GM18505 (cell line): Measurements from ENCODE around the gene KMT2D.

Experiments used
- ATAC-seq: cut with Tn5 transposase; IDR thresholded peaks from one replicate; pipeline ENCODE4 v1.9.1; 2021; ENCODE audit not compliant: unreplicated experiment
- POLR2A ChIP-seq: IDR thresholded peaks from 4 replicates; pipeline ENCODE4 v1.6.1; 2011; ENCODE audit warnings: borderline replicate concordance; ENCODE audit not compliant: insufficient read depth, insufficient read length; ENCODE audit errors: extremely low read depth

Gene KMT2D

DNA sequence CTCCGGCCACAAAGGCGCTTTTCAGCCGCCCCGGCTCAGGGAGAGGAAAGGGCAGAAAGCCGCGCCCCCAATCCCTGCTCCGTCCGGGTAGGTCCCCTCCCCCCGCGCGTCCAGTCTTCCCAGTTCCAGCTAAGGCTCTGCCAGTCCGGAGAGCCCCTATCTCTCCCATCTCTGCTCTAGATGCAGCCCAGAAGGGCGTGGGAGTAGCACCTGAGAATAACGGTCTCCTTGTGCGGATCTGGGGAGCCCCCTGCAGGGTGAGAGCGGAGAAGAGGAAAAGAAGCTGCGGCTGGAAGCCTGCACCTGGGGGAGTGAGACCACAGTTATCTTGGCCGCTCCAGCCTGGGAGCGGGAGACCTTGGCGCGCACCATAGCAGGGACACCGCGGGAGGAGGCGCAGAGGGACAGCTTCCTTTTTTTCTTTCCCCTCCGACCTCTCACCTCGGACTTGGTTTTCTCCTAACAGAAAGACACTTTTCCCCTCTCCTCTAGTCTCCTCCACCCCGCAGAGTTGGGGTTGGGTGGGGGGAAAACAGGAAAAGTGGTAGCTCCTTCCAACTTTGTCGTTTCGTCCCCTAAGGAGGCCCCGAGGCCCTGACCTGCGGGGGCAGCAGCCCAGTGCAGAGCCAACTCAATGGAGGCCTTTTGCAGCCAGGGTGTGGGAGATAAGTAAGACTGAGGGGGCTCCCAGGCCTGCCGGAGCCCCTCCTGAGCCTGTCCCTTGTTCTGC is 31.7 kb upstream of the KMT2D start:
- no peak for TF ChIP-seq POLR2A
- no peak for ATAC-seq

DNA sequence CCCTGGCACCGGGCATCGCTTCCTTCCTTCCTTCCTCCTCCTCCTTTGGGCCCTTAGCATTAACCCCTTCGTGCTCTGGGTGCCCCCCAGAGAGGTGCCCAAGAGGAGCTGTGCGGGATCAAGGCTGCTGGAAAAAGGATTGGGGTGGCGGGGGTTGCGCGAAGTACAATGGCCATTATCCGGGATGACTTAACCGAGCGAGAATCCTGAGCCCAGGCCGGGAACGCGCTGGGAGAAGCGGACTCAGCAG is 31.2 kb upstream of the KMT2D start:
- no peak for ATAC-seq
- TF ChIP-seq POLR2A: no peak

DNA sequence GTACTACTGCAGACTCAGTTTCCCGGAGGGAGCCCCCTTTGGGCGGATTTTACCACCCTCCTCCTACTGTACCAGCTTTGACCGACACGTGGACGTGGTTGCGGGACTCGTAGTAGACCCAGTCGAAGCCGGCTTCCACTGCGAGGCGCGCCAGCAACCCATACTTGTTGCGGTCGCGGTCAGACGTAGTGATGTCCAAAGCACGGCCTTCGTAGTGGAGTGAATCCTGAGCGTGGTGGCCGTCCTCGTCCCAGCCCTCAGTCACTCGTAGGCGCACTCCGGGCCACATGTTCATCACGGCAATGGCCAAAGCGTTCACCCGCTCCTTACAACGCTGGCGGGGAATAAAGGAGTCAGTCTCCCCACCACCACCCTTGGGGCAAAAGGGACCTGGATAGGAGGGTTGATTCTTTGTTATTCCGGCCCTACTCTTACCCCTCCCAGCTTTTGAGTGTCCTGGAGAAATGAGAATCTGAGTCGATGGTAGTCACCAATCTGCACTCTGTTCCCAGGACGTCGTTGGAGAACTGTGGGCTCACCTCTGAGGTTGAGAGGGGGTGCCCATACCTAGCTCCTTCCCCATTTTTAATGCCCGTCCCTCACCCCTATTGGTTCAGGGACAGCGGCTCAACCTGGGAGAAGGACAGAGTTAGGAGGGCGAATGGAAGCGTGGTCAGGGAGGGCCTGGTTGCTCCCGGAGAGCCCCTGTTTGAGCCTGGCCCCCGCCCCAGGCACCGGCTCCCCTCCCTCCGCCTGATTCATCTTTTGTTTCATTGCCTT is 30.7 kb upstream of the KMT2D start:
- TF ChIP-seq POLR2A: no peak
- no peak for ATAC-seq

DNA sequence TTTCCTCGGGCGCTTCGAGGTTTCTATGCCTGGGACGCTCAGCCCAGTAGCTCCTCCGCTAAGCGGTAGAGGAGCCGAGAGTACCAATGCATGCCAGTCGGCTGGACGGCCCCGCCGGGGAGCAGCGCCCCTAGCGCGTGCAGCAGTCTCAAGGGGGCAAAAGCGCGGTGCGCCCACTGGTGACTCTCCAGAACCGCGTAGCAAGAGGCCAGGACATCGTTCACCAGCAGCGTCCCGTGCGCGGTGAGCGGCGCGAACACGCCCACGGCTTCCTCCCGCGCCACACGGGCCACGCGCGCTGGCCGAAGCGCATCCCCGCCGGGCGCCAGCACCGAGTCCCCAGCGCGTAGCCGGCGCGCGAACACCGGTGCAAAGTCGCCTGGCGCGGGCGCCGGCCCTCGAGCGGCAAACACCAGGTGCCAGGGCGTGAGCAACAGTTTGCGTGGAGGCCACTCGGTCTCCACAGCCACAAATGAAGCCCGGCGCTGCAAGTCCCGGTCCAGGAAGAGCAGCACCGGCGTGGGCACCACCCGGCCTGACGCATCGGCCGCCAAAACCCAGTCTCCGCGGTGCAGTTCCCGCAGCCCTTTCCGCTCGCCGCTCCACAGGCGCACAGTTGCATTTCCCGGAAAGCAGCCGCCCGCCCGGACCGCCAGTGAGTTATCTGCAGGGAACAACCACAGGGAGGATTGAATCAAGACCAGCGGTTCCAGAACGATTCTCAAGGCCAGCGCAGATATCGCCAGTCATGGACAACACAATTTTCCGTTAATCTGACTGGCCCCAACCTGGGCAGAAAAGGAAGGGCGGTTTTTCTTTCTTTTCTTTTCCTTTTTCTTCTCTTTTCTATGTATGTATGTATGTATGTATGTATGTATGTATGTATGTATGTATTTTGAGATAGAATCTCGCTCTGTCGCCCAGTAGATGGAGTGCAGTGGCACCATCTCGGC is 29.5 kb upstream of the KMT2D start:
- TF ChIP-seq POLR2A: no peak
- ATAC-seq: no peak

DNA sequence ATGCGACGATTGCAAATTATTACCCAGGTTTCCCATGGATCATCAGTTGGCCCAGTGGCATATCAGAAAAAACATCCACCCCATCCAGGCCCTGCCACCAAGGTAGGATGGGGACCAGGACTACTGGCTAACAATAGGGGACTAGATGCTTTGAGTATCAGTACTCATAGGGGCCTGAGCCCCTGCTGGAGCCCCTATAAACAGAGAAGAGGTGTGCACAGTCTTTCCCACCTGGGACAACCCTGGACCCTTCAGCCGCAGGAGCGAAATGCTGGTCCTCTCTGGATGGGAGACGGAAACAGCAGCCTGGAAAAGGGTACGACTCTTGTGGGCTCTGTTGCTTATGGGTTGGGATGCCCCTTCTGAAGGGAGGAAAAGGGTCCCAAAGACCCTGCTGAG is 28.3 kb upstream of the KMT2D start:
- ATAC-seq: no peak
- TF ChIP-seq POLR2A: no peak

DNA sequence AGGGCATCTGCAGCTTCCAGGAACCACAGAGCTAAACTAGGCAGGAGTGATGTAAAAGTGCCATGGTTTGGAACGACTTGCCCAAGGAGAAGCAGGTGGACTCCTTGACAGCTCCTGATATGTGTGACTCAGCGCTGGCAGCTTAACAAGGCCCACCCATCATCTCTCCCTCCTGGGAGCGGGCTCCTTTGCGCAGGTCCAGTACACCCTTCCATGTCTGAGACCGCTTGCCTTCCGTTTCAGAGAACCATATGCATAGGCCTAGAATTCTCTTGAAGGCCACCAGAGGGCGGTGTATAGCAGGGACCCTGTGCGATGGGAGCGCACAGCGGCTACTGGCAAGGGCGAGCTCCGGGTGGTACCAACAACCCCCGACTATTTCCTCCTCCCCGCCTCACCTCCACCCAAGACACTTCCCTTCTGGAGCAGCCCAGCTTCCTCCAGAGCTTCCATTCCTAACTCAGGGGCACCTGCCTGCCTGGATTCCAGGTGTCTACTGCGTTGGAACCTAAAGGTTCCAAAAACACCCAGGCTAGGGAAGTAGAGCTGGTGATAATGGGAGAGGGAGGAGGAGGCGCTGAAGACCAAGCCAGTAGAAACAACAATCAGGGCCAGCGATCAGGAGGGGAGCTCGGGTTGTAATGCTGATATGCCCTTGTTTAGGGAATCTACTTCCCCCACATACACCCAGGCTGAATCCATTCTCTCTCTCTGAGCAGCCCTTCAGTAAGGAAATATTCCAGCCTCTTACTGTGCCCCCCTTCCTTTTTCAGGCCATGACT is 27.7 kb upstream of the KMT2D start:
- ATAC-seq: peak; percentile 82
- no peak for TF ChIP-seq POLR2A

DNA sequence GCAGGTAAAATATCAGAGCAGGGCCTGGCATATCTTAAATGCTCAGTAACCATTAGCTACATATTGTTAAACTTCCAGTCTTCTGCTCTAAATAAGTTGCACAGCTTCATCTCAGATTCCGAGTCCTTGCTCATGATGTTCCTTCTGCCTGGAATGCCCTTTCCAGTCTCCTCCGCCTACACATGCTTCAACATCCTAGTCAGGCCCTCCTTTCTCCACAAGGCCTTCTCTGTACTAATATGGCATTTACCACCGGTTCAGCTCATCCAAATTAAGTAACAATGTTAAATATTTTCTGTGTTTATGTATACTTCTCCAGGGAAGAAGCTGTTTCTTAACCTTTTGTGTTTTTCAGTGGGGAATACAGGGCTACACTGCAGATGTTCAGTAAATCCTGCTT is 25.5 kb upstream of the KMT2D start:
- ATAC-seq: no peak
- TF ChIP-seq POLR2A: no peak

DNA sequence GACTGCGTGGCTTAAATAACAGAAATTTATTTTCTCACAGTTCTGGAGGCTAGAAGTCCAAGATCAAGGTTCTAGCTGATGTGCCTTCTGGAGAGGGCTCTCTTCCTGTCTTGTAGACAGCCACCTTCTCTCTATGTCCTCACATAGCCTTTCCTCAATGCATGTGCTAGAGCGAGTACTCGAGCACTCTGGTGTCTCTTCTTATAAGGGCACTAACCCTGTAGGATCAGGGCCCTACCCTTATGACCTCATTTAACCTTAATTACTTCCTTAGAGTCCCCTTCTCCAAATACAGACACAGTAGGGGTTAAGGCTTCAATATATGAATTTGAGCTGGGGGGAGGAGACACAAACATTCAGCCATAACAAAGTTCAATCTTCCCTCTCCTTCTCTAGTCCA is 23.8 kb upstream of the KMT2D start:
- no peak for ATAC-seq
- no peak for TF ChIP-seq POLR2A

DNA sequence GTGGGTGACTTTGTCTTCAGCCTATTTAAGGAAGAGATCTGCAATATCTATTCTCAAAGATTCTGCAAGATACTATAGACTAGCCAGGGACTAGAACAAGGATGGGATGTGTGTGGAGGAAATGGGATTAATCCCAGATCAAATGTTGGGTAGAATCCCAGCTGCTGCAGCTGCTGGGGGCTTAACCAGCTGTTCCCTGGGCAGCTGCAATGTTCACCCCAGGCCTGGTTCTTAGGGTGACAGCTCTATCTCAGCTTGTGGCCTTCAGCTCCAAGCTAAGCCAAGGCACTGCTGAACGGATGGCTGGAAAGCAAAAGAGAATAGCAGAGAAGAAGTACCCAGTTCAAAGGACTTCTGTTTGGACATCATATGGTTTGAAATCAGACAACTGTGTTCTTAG is 19.2 kb upstream of the KMT2D start:
- no peak for TF ChIP-seq POLR2A
- ATAC-seq: no peak

DNA sequence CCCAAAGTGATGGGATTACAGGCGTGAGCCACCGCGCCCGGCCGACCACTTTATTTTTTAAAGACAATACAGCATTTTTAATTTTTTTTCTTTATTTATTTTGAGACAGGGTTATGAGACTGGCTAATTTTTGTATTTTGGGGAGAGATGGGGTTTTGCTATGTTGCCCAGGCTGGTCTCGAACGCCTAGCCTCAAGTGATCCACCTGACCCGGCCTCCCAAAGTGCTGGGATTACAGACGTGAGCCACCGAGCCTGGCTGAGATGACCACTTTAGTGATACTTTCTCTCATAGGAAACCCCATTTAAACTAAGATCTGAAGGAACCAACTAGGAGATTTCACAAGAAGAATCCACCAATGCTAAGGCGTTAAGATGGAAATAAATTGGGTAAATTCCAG is 10.4 kb upstream of the KMT2D start:
- ATAC-seq: no peak
- TF ChIP-seq POLR2A: no peak

DNA sequence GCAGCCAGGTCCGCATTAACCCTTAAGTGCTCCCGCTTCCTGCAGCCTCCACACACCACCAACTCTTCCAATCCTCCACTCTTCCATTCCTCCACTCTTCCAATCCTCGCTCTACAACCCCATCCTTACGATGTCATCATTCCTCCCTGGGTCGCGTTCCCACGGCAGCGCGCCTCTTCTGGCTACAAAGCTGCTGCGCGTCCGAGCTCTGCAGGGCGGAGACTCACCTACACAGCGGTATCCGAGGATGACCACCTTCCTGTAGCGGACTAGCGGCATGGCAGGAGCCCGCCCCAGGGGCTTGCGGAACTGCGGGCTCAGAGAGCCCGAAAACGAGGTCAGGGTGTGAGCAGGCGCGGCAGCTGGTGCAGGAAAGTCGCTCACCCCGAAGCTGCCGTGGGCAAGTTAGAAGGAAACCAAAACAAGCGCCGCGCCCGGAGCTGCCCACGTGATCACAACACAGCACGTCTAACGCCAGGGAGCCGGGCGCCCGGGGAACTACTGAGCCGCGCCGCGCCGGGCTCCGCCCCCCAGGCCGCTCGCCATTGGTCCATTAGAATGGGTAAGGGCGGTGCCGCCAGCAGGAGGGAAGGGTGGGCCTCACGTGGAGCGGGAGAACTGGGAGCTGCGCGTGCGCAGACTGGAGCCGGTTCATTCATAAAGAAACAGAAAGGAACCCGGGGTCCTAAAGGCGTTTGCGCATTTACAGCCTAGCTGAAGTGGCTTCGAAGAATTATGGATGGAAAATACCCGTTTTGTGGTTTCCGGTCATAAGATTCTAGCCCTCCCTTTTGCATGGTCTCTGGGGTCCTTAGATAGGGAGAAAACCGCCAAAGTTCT is 9.1 kb upstream of the KMT2D start, which contains the start of gene RHEBL1:
TSS of gene RHEBL1 (minus strand) at position 473 of the 840 bp plus-strand sequence. CDS start at position 279, 194 bp downstream.
- peak; percentile 63 for TF ChIP-seq POLR2A
- peak; percentile 98 for ATAC-seq

DNA sequence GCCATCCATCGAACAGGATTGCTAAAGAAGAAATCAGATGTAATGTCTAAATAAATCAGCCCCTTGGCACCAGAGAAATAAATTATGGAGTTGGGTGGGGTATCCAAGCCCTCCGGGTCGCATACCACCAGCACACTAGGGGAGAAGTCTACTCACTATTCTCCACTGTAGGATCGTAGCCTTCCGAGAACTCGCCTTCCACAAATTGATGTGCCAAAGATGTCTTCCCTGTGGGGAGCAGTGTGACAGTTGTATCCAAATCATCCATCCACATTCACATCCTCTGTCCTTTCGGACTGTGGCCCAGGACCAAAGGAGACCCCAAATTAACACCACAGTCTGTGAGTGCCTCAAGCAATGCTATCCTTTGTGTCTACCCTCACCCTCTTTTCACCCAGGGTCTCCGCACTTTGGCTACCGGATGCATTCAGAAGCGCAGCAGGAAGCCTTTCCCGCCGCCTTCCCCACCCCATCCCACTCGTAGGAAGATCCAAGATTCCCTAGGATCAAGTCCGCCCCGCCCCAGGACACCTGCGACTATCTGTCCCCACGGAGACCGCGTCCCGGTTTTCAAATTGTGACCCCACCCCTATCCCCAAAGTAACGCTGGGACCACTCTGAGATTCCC is 8.4 kb upstream of the KMT2D start:
- no peak for TF ChIP-seq POLR2A

DNA sequence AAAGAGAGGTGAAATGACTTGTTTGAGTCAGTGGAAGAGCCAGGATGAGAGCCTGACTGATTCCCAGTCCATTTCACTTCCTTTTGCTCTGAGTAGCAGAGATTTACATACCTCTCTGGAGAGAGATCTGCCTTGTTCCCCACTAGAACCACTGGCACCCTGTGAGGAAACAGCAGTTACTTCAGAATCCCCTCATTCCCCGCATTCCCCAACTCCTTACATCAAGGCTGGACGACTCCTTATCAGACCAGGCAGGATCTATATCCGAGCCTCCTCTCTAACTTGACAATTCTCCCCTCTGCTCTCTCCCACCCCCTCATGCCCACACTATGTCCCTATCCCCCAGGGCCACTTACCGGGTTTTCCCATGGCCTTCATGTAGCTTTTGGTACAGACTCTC is 5.5 kb upstream of the KMT2D start:
- TF ChIP-seq POLR2A: no peak
- no peak for ATAC-seq

More for the DNA sequence above, 8.4 kb upstream of the KMT2D start:
- peak; percentile 1 for ATAC-seq
